ENCODE measurements around the gene OR52J3.
"Not testable (repeated sequence)": the region's sequence is repeated elsewhere in the genome, so short reads cannot be mapped to it uniquely, and the experiment has no call there.

The OR52J3 gene

DNA sequence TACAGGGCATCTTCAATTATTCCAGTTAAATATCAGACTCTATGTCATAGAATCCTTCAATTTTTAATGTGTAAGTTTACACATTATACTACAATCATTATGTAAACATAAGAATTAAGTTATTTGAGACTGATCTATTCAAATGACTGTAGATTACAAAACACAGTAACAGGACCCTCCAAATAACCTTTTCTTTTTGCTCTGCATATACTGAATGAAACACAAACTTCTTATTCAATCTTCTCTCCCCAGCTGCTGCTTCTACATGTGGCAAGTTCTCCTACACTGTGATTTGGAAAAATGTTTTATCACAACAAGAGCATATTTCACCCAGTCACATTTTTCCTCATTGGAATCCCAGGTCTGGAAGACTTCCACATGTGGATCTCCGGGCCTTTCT, at the start of gene OR52J3:
OR52J3 (plus strand) TSS at position 301 of the 400 bp plus-strand sequence; CDS start at position 301, 0 bp downstream.
- DNase-seq: no peak

- DNase-seq: no peak
Measured at GRCh38 chr11:5004424-5005274, 41.7 kb upstream of the OR52J3 start.

GRCh38 chr11:5007561-5007960, 38.8 kb upstream of the OR52J3 start:
- no peak for DNase-seq

GRCh38 chr11:5011254-5011653, 35.1 kb upstream of the OR52J3 start:
- DNase-seq: no peak

- no peak for DNase-seq
Measured at GRCh38 chr11:5013012-5013411, 33.3 kb upstream of the OR52J3 start.

GRCh38 chr11:5021996-5022395, 24.3 kb upstream of the OR52J3 start:
- no peak for DNase-seq

- DNase-seq: no peak
Measured at GRCh38 chr11:5036669-5037068, 9.7 kb upstream of the OR52J3 start.

DNA sequence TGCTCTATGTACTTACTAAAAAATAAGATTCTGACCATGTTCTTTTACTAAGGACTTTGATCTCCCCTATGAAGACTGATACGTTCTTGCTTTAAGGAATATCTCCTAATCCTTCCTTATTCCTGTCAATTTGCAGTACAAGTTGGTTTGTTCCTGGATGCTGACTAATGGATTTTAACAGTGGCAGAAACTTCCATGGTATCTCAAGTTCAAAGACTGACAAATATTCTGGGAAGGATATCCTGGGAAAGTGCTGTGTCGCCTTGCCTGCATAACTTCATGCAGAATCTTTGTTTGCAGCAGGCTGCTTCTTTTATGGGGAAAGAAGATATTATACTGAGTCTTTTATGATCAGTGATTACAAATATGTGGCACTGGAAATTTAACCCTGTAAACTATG, 8.4 kb upstream of the OR52J3 start:
- no peak for DNase-seq

GRCh38 chr11:5038341-5038740, 8.0 kb upstream of the OR52J3 start:
- DNase-seq: no peak

DNA sequence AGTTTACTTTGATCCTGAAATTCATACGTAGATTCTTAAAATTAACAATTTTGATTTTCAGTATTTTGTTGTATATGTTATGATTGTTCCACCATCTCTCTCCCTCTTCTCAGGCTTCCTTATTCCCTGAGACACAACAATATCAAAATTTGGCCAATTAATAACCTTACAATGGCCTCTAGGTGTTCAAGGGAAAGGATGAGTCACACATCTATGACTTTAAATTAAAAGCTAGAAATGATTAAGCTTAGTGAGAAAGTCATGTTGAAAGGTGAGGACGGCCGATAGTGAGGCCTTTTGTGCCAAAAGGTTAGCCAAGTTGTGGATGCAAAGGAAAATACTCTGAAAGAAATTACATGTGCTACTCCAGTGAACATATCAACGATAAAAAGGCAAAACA, 5.5 kb upstream of the OR52J3 start:
- DNase-seq: no peak

DNA sequence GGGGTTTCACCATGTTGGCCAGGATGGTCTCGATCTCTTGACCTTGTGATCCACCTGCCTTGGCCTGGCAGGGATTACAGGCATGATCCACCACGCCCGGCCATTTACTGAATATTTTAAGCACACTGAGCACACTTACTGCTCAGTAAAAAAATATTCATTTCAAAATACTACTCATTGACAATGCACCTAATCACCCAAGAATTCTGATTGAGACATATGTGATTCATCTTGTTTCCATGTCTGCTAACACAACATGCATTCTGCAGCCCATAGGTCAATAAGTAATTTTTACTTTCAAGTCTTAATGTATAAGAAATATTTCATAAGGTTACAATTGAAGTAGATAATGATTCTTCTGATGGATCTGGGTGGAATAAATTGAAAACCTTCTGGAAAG, 4.2 kb upstream of the OR52J3 start:
- no peak for DNase-seq

GRCh38 chr11:5043380-5043779, 2.9 kb upstream of the OR52J3 start:
- DNase-seq: no peak

- DNase-seq: no peak
Measured at GRCh38 chr11:5046754-5047330, 516 bp downstream of the OR52J3 start.

DNA sequence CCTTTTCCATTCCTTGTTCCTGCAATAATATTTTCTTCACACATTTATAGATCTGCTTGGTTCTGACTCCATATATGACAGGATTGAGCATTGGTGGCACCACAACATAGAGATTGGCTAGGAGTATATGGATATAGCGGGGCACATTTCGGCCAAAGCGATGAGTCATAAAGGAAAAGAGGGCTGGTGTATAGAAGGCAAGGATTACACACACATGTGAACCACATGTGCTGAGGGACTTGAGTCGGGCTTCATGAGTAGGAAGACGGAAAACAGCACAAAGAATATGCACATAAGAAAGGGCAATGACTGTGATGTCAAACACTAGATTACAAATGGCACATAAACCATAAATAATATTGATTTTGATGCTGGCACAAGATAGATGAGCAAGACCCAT, 12.4 kb downstream of the OR52J3 start:
- DNase-seq: not testable (repeated sequence)

GRCh38 chr11:5059391-5059790, 13.1 kb downstream of the OR52J3 start, which contains the start of gene OR52E2:
TSS of gene OR52E2 (minus strand) at chr11:5059627. CDS start at chr11:5059627, 0 bp downstream.
- no peak for DNase-seq

DNA sequence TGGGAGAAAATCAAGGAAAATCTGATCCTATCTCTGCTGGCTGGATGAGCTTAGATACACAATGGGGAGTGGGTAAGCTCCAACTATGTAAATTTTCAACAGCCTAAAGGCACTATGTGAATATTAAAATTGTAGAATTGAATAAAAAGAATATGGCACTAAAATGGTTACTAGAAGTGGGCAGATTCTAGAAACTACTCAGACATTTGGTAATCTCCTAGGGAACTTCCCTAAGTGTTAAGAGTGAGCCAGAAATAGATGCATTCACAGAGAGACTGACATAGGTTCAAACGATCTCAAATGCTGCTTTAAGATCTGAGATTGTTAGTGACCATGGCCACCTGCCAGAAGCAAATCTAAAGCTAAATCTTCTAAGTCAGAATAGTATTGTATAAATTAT, 18.7 kb downstream of the OR52J3 start:
- DNase-seq: no peak

DNA sequence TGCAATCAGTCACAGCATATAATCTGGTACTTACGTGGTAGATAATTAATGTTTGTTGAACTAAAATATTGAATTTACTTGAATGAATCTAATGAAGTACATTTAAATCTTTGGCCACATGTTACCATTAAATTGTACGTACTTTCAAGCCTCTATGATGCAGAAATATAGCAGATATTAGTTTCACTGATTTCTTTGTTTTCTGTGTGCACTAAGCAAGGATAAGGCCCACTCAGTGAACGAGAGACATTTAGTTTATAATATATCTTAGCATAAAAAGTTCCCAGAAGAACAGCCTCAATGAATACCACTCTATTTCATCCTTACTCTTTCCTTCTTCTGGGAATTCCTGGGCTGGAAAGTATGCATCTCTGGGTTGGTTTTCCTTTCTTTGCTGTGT, 22.9 kb downstream of the OR52J3 start, which contains the start of gene OR52E1:
OR52E1 (plus strand) TSS at position 301 of the 400 bp plus-strand sequence.
- DNase-seq: no peak

GRCh38 chr11:5071799-5072198, 25.5 kb downstream of the OR52J3 start:
- DNase-seq: no peak

- no peak for DNase-seq
Measured at GRCh38 chr11:5081405-5081804, 35.1 kb downstream of the OR52J3 start.

- DNase-seq: no peak
Measured at GRCh38 chr11:5083602-5084001, 37.3 kb downstream of the OR52J3 start.

- no peak for DNase-seq
Measured at GRCh38 chr11:5088556-5088955, 42.2 kb downstream of the OR52J3 start.

DNA sequence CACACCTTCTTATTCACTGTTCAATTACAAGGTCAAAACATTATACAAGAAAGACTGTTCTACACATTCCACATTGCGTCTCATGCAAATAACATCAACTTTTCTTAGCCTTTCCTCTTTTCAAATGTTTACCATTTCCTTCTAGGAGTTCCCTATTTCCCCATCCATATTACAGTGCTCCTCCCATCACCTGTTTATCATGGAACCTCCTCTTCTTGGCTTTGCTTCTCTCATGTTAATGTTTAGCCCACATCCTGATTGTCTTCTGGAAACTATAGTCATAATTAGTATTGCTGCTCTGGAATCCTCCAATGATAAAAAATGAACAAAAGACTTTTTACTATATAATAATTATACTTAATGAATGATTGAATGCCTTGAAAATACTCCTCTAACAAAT, 44.3 kb downstream of the OR52J3 start:
- DNase-seq: no peak

DNA sequence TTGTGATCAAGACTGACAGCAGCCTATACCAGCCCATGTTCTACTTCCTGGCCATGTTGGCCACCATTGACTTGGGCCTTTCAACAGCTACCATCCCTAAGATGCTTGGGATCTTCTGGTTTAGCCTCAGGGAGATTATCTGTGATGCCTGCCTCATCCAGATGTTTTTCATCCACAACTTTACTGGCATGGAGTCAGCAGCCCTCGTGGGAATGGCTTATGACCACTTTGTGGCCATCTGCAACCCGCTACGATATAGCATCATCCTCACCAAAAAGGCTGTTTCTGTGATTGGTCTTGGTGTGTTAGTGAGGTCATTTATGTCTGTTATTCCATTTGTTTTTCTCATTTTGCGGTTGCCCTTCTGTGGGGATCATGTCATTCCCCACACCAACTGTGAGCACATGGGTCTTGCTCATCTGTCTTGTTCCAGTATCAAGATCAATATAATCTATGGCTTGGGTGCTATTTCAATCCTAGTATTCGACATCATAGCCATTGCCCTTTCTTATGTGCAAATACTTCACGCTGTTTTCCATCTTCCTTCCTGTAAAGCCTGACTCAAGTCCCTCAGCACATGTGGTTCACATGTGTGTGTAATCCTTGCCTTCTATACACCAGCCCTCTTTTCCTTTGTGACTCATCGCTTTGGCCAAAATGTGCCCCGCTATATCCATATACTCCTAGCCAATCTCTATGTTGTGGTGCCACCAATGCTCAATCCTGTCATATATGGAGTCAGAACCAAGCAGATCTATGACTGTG, 46.7 kb downstream of the OR52J3 start:
- no peak for DNase-seq

DNA sequence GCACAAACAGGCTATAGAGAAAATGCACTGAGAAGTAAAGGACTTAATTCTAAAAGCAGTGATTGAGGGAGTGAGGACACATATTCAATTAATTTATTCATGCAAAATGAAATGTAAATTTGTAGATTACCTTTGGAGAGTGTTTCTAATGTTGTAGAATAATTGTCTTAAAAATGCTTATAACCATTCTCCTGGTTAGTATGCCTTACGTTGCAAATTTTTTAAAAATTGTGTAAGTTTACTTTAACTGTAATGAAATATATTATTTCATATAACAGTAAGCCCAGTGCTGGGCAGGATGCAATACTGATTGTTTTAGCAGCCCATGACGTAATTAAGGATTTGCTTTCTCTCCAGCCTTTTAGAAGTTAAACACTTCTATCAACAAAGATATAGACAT, 49.7 kb downstream of the OR52J3 start:
- DNase-seq: no peak
